Inflammatory macrophage treated with lipopolysaccharide for 4 hours (primary cell): Measurements from ENCODE around the gene SLC9A4.

Experiments used
- DNase-seq: peaks from one replicate; pipeline ENCODE4 v3.0.0-alpha.2; 2020

Gene SLC9A4

DNA sequence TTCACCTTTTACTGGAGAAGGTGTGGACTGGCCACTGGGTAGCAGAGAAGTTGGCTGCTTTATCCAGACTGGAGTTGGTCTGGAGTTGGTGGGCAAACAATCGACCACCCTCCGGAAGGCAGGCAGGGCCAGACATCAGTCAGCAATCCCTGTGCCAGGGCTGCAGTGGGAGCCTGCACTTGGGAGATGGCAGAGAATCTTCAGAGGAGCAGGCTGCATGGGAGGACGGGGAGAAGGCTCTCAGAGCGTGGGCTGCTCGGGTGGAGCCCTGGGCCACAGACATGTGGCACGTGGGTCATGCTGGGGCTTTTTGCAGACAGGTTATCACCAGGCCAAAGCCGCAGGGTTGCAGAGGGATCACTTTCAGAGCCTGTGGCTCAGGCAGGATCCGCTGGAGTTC is 29.6 kb downstream of the SLC9A4 start:
- no peak for DNase-seq

- no peak for DNase-seq
Observed at GRCh38 chr2:102504833-102505232, 31.8 kb downstream of the SLC9A4 start.

- DNase-seq = peak; percentile 22
Observed at GRCh38 chr2:102505290-102505689, 32.3 kb downstream of the SLC9A4 start.

GRCh38 chr2:102506743-102507142 is 33.7 kb downstream of the SLC9A4 start:
- DNase-seq = no peak

GRCh38 chr2:102508863-102509262 is 35.8 kb downstream of the SLC9A4 start:
- DNase-seq = peak; percentile 79

DNA sequence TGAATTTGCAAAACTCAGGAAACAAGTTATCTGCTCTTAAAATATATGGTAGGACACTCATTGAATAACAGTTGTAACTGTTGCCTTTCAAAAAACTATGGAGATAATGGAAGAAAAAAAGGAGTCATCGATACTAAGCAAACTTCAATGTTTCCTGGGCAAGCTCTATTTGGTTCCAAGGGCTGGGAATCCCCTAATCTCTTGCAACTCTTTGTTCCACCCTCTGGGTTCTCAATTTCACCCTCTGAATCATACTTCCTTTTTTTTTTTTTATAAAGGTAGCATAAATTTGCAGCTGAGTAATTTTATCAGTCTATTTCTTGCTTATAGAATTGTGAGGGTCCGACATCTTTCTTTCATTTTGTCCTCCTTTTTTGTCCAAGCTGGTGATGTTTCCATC is 36.7 kb downstream of the SLC9A4 start:
- peak; percentile 88 for DNase-seq

DNA sequence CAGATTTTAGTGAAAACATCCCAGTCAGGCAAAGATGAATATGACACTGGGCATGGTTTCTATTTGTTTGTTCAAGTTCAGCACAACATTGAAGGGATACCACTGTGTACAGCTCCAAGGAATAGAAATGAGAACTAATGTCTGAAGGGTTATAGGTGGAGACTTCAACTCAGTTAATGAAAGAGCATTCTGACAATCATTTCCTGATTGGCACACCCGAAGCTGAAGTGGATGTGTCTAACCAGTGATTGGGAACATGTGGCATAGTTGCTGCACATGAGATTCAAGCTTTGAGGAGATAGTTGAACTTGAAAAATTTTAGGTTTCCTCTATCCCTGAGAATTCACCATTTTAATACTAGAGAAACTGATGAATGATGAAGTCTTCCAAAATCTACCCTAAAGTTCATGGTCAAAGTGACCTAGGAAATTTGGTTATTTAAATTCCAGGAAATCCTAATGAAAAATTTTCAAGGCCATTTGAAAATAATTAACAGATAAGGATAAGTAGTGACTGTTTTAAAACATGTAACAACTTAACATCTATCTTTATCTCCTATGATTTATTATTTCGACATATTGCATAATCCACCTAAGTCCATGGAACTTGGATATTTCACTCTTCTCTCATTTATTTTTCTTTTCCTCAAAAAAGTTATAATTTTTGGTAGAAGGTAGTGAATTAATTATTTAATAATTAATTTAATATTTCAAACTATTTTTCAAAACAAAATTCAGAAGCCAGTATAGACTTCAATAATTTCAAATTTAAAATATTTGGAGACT is 38.0 kb downstream of the SLC9A4 start:
- DNase-seq = no peak

GRCh38 chr2:102512161-102512560 is 39.1 kb downstream of the SLC9A4 start:
- no peak for DNase-seq

DNA sequence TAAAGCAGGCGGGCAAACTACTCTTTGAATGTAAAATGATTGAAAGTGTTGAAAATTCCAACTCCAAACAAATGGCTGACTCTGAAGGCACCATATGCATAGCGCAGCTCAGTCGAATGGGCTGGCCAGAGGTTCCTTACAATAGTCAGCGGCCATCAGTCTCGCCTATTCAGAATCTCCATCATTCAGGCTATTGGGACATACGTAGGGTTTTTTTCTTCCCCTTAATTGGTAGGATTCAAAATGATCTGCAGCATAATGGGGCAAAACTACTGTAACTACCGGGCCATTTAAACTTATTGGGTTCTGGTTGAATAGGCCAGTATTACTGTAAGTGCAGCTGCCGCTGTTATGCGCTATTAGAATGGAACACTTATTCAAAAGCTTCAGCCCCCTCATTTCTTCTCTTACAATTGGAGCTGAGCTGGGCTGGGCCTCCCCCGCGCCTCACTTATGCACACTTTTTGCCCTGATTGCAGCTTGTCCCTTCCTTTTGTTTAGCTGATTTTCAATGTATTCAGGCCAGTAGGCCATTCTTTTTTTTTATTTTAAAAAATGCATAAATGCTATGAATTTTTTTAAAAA is 40.4 kb downstream of the SLC9A4 start:
- no peak for DNase-seq

DNA sequence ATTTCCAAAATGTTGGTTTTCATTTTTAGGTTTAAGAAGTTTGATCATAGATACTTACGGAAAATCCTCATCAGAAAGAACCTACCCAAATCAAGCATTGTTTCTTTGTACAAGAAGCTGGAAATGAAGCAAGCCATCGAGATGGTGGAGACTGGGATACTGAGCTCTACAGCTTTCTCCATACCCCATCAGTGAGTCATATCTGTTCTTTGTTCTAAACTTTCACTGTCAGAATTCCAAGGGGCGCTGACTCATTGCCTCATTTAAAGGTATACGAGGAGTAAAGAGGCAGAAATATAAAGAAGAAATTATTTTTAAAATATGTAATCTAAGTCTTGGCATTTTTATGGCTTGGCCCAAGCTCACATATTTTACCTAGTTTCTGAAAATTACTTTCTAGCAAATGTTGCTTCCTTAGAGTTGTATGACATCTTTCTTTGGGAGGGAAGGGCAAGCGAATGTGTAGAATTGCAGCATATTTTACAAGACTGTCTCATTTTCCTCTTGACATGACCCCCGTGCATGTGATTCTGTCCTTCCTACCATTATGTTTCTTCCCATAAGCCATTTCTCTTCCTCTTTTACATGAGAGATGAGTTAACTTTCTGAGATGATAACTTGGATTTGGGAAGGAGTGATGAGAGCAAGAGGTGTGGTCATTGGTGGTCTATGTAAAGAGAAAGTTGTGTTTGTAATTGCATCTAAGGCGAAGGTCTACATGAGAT is 41.2 kb downstream of the SLC9A4 start:
- no peak for DNase-seq

DNA sequence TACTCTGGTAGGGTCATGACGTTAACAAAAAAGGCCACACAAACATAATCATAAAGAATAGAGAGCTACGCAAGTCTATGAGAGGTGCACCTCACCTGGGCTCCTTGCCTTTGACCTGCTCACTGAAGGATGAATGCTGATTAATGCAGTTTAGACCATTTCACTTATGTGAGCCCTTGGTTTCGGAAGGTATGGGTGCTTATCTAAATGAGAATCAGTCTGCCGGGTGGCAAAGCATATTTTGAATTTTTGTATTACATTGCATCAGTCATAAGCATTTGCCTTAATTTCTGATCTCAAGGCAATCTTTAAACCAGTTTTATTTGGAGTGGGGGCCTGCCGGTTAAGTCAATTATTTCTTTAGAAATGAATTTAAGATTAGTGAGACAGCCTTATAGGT is 42.8 kb downstream of the SLC9A4 start:
- DNase-seq = no peak

- DNase-seq = no peak
Observed at GRCh38 chr2:102518170-102518569, 45.1 kb downstream of the SLC9A4 start.

DNA sequence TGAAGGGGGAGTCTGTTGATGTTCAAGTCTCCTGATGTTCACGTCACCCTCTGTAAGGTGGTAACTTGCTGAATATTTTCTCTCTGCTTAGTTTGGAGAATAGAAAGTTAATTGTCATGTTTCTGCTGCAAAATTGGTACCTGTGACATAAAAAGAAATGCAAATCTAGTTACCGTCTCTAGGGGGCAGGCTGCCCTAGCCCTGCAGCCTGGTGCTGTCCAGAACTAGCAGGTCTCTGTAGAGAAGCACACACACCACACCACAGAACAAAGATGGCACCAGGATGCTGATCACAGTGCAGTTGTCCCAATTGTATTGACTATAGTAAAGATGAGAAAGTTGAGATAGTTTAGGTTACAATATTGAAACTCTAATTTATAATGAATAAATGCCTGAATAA is 47.0 kb downstream of the SLC9A4 start:
- peak; percentile 61 for DNase-seq

DNA sequence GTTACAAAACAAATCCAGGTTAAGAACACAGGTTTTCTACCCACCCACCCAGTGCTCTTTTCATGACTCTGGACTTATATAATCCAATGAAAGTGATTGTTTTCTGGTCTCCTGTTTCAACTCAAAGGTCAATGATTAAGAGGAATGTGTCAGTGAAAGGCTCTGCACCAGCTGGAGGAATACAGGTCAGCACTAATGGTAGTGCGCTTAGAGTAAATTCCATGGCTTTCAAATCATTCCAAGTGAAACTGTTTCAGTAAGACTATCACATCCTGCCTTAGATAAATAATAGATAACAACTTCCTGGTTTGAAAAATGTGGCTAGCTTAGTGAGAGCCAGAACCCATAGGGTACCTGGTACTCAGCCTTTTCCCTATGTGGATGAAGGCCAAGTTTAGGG is 47.8 kb downstream of the SLC9A4 start:
- DNase-seq = no peak

- DNase-seq = no peak
Observed at GRCh38 chr2:102522162-102522561, 49.1 kb downstream of the SLC9A4 start.

- DNase-seq = no peak
Observed at GRCh38 chr2:102522890-102523289, 49.9 kb downstream of the SLC9A4 start.

DNA sequence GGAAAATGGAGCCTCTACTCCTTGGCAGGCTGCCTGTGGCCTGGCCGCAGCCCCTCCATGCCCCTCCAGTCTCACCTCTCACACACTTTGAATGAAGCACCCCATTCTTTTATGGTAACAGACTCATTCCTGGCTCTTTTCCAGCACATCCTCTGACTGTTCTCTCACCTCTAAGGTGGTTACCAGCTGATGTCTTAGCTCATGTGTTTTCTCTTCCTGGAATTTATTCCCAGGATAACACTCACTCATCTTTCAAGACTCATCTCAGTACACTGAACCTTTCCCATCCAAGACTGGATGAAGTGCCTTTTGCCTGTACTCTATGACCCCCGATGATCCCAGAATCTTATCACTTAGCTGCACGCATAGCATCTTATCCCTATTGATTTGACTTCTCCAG is 50.6 kb downstream of the SLC9A4 start:
- no peak for DNase-seq

- no peak for DNase-seq
Observed at GRCh38 chr2:102527086-102527485, 54.1 kb downstream of the SLC9A4 start.

GRCh38 chr2:102538491-102538890 is 65.5 kb downstream of the SLC9A4 start:
- DNase-seq = no peak

- DNase-seq = no peak
Observed at GRCh38 chr2:102540882-102541281, 67.9 kb downstream of the SLC9A4 start.

DNA sequence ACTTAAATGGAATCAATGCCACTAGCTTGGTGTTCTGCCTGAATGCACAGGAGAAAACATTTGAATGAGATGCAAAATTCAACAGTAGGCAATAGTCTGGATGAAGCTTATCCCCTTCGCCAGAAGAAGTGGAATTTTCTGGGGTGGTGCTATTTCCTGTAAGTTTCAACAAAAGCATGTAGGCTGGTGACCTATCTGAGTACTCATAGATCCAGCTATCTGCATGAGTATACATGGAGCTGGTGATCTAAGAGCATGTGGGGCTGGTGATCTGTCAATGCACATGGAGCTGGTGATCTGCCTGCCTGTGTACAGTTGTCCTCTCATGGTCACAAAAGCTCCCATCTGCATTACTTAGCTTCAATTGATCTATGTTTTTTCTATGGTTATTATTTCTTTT is 71.2 kb downstream of the SLC9A4 start:
- DNase-seq = no peak

DNA sequence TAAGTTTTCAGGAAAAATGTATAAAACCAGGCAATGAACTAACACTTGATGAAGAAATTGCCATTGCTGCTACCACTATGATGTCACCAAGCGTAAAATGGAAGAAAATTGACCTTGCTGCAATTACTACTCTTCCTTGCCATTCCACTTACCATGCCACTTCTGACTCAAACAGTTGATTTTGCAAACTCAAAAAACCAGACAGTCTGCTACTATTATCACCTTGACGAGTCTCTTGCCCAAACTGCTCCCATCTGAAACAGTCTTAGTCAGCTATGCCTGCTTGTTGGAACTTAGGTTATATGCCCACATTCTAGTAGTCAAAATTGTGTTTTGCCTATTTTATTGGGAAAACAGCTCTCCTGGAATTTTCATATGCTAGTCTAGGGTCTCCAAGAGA is 74.4 kb downstream of the SLC9A4 start:
- no peak for DNase-seq

GRCh38 chr2:102549027-102549426 is 76.0 kb downstream of the SLC9A4 start:
- DNase-seq = no peak

DNA sequence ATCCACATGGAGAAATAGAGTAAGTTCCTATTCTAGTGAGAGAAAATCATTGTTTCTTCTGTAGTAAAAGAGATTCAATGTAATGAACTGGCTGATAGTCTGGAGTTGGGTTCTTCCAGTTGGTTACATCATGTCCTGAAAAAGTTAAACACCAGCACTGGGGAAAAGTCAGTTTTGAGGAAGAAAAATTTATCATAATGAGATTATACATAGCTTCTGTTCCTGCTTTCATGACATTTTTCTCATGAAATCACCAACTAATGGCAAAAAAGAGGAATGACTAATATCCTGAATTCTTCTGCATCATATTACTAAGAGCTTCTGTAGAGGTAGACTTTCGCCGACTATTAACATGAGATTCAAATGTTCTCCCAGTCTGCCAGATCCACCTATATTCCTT is 77.1 kb downstream of the SLC9A4 start:
- peak; percentile 61 for DNase-seq
